HAP-1 (cell line): ENCODE measurements around the gene NPPC.
"Not testable (repeated sequence)": the region's sequence is repeated elsewhere in the genome, so short reads cannot be mapped to it uniquely, and the experiment has no call there.

Experiments
- DNase-seq, 2 experiments: peaks; one replicate each; pipeline ENCODE4 v3.0.0-alpha.2; 2016 to 2020; ENCODE audit warnings: low spot score in 2 of 2
- H3K27me3 ChIP-seq: fragments of 250-450 bp; sonication (Bioruptor Pico); 2 replicates; pipeline ENCODE4 v1.5.1; 2020; ENCODE audit warnings: low read depth, mild to moderate bottlenecking, moderate library complexity
- H3K36me3 ChIP-seq: fragments of 250-450 bp; sonication (Bioruptor Pico); replicated peaks from 2 replicates; pipeline ENCODE4 v1.5.1; 2020; ENCODE audit warnings: mild to moderate bottlenecking
- H3K4me1 ChIP-seq: fragments of 250-450 bp; sonication (Bioruptor Pico); 2 replicates; pipeline ENCODE4 v1.5.1; 2020; ENCODE audit warnings: mild to moderate bottlenecking
- H3K4me3 ChIP-seq: fragments of 250-450 bp; sonication (Bioruptor Pico); 2 replicates; pipeline ENCODE4 v1.5.1; 2020; ENCODE audit warnings: mild to moderate bottlenecking, moderate library complexity
- H3K9me3 ChIP-seq: fragments of 250-450 bp; sonication (Bioruptor Pico); 2 replicates; pipeline ENCODE4 v1.5.1; 2020; ENCODE audit warnings: mild to moderate bottlenecking, moderate library complexity
- in situ Hi-C: fragments of 300-500 bp; cut with MboI; formaldehyde crosslinking; loops from 3 replicates; pipeline ENCODE4 v1.14.3; 2020; ENCODE audit warnings: low sequenced_read_pairs, inconsistent platforms, mixed read lengths

Gene NPPC

GRCh38 chr2:231947112-231947511, 20.9 kb upstream of the NPPC start:
- DNase-seq, H3K9me3 ChIP-seq, H3K36me3 ChIP-seq, H3K4me1 ChIP-seq, in situ Hi-C loops, H3K27me3 ChIP-seq, H3K4me3 ChIP-seq: not testable (repeated sequence)

DNA sequence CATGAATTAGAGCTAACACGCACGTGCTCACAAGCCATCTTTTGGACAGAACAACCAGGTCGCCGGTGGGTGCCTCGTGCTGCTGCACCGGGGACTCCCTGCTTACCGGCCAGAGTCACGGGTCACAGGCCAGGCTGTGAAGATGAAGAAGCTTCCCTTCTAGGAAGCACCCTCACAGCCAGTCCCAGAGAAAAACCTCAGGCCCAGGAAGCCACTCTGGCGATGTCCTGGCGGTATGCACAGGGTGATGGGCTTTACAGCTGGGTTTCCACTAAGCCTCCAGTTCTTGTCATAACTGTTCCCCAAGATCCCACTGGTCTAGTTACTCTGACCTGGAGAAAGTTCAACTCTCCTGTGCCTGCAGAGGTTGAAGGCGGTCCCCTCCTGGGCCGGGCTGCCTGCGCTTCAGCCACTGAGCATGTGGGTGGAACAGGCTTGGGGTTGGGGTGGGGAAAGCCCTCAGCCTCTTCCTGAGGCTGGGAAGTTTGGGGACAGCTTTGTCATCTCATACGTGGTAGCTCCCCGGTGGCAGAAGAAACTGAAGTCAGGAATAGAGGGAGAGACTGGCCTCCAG, 20.1 kb upstream of the NPPC start:
- Histone ChIP-seq H3K36me3 (no peaks in the 10 kb centered on the region), H3K4me1 (no peaks in the 10 kb centered on the region), H3K27me3 (0 out of 2 replicates have a peak, but pooled peaks cover 6% of the 10 kb centered on the region), H3K9me3 (peaks cover 4% of the 10 kb centered on the region; the same call in 1 of the 2 replicates), H3K4me3 (no peak overlapping the region)
- in situ Hi-C loops, result no loop called here
- no peak for DNase-seq

DNA sequence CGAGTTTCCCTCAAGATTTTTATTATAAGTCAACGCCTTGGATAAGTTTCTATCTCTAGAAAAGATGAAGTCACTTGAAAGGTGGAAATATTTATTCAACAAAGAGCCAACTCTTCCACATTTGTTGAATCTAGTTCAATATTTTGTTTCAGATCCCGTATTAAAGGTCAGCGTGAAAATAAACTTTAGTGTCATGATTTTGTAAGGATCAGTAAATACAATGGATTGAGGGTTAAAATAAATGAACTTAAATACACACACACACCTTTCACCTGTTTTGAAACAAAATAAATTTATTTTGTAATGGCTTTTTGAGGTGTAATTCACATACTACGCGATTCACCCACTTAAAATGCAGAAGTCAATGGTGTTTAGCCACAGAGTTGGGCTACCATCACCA, 16.0 kb upstream of the NPPC start:
- no peaks in the 10 kb centered on the region for H3K4me1 ChIP-seq
- no peaks in the 10 kb centered on the region for H3K9me3 ChIP-seq
- H3K27me3 ChIP-seq, result no peaks in the 10 kb centered on the region
- in situ Hi-C loops, result no loop called here
- DNase-seq, result no peak
- no peak overlapping the region for H3K4me3 ChIP-seq
- no peaks in the 10 kb centered on the region for H3K36me3 ChIP-seq

DNA sequence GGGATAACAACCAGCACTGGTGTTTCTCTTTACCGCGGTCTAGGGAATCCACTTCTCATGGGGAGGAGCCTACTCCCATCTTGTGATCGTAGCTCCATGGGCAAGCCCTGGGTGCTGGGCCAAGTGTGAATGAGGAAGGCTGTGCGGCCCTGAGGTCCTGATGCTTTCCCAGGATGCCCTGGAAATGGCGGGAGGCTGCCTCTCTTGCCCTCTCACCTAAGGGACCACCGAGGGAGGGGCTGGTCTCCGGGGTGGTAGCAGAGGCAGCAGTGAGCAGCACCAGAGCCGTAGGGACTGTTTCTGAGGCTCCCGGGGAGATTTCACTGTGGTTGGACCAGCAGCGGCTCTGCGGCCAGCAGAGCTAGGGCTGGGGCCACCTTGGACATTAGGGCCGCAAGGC, 15.5 kb upstream of the NPPC start:
- Histone ChIP-seq H3K27me3 (no peaks in the 10 kb centered on the region), H3K4me3 (no peak overlapping the region), H3K36me3 (no peaks in the 10 kb centered on the region), H3K9me3 (no peaks in the 10 kb centered on the region), H3K4me1 (no peaks in the 10 kb centered on the region)
- in situ Hi-C loops, result no loop called here
- no peak for DNase-seq

- Histone ChIP-seq H3K9me3 (no peaks in the 10 kb centered on the region), H3K4me1 (no peaks in the 10 kb centered on the region), H3K36me3 (no peaks in the 10 kb centered on the region), H3K27me3 (no peaks in the 10 kb centered on the region), H3K4me3 (no peak overlapping the region)
- in situ Hi-C loops, result no loop called here
- no peak for DNase-seq
Measured at GRCh38 chr2:231940795-231941194, 14.6 kb upstream of the NPPC start.

- in situ Hi-C loops, result no loop called here
- Histone ChIP-seq H3K4me3 (no peak overlapping the region), H3K27me3 (no peaks in the 10 kb centered on the region), H3K4me1 (no peaks in the 10 kb centered on the region), H3K9me3 (no peaks in the 10 kb centered on the region), H3K36me3 (no peaks in the 10 kb centered on the region)
- DNase-seq, result no peak
Measured at GRCh38 chr2:231939022-231939421, 12.8 kb upstream of the NPPC start.

DNA sequence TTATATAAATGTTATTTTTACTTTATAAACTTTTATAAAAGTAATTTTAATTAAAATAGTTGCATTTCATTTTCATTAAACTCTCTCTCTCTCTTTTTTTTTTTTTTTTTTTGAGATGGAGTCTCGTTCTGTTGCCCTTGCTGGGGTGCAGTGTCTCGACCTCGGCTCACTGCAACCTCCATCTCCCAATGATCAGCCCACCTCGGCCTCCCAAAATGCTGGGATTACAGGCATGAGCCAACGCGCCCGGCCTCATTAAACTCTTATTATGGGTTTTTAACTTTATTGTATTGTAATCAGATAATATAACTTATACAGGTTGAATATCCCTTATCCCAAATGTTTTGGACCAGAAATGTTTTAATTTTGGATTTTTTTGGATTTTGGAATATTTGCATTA, 10.9 kb upstream of the NPPC start:
- no peaks in the 10 kb centered on the region for H3K36me3 ChIP-seq
- no peaks in the 10 kb centered on the region for H3K9me3 ChIP-seq
- no peaks in the 10 kb centered on the region for H3K27me3 ChIP-seq
- in situ Hi-C loops, result no loop called here
- no peak overlapping the region for H3K4me3 ChIP-seq
- no peaks in the 10 kb centered on the region for H3K4me1 ChIP-seq
- DNase-seq, result no peak

- DNase-seq, result no peak
- Histone ChIP-seq H3K4me1 (no peaks in the 10 kb centered on the region), H3K27me3 (no peaks in the 10 kb centered on the region), H3K36me3 (no peaks in the 10 kb centered on the region), H3K9me3 (no peaks in the 10 kb centered on the region), H3K4me3 (no peak overlapping the region)
- in situ Hi-C loops, result no loop called here
Measured at GRCh38 chr2:231936491-231936890, 10.3 kb upstream of the NPPC start.

GRCh38 chr2:231935815-231936214, 9.6 kb upstream of the NPPC start:
- no peaks in the 10 kb centered on the region for H3K9me3 ChIP-seq
- no peak overlapping the region for H3K4me3 ChIP-seq
- no peaks in the 10 kb centered on the region for H3K36me3 ChIP-seq
- in situ Hi-C loops, result no loop called here
- H3K4me1 ChIP-seq, result no peaks in the 10 kb centered on the region
- no peak for DNase-seq
- no peaks in the 10 kb centered on the region for H3K27me3 ChIP-seq

- in situ Hi-C loops, result no loop called here
- no peaks in the 10 kb centered on the region for H3K9me3 ChIP-seq
- no peak for DNase-seq
- H3K36me3 ChIP-seq, result no peaks in the 10 kb centered on the region
- no peaks in the 10 kb centered on the region for H3K27me3 ChIP-seq
- H3K4me3 ChIP-seq, result no peak overlapping the region
- H3K4me1 ChIP-seq, result no peaks in the 10 kb centered on the region
Measured at GRCh38 chr2:231935207-231935524, 9.0 kb upstream of the NPPC start.

DNA sequence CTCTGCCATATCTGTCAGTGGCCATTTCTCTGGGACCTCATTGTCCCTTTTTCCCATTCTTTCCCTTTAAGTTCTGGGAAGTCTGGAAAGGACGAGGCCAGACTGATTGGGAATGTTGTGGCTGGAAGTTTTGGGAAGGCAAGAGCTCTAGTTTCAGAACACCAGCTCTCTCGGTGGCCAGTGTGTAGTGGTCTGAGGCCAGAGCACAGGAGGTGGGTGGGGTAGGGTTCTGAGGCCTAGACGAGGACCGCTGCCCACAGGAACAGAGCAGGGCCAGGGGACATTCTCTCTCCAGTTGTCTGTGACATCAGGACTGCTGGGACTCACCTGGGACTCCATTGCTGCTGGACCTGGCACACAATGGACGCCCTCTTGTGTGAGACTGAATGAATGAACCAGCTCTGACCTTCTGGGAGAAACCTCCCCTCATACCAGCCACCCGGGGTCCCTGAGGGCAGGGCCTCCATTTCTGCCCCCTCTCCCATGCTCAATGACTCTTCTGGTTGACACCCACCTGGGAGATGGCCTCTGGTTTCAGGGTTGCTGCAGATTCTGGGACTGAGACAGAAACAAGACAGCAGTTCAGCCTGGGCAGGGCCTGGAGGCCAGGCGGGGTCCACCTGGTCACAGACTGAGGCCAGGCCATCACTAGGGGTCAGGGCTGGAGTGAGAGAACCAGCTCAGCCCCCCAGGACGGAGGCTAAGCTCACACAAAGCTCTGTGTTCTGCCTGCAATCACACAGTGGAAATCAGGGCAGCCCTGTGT, 8.4 kb upstream of the NPPC start:
- H3K27me3 ChIP-seq, result no peaks in the 10 kb centered on the region
- H3K4me1 ChIP-seq, result no peaks in the 10 kb centered on the region
- in situ Hi-C loops, result no loop called here
- no peak for DNase-seq
- no peaks in the 10 kb centered on the region for H3K36me3 ChIP-seq
- no peaks in the 10 kb centered on the region for H3K9me3 ChIP-seq
- no peak overlapping the region for H3K4me3 ChIP-seq

DNA sequence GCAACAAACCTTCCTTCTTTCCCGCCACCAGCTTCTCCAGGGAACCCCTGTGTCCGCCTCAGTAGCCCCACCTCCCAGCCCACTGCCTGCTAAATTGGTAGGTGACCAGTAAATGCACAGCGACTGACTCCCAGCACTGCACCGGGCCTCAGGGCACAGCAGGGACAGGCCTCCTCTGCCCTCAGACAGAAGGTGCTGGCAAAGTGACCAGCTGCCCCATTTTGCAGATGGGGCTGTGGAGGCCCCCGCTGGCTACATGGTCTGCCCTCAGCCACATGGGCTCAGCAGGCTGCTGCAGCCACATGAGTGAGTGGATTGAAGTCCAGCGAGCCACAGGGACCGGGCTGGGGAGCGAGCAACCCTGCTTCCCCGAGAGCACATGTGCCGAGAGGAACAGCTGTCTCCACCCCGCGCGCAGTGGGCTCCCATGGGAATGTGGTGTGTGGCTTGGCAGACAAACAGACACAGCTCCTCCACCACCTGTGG, 7.8 kb upstream of the NPPC start:
- Histone ChIP-seq H3K27me3 (no peaks in the 10 kb centered on the region), H3K9me3 (no peaks in the 10 kb centered on the region), H3K4me3 (no peak overlapping the region), H3K36me3 (no peaks in the 10 kb centered on the region), H3K4me1 (no peaks in the 10 kb centered on the region)
- in situ Hi-C loops, result no loop called here
- no peak for DNase-seq

- no peak for DNase-seq
- Histone ChIP-seq H3K4me3 (no peak overlapping the region), H3K9me3 (no peaks in the 10 kb centered on the region), H3K27me3 (no peaks in the 10 kb centered on the region), H3K36me3 (no peaks in the 10 kb centered on the region), H3K4me1 (no peaks in the 10 kb centered on the region)
- in situ Hi-C loops, result no loop called here
Measured at GRCh38 chr2:231932985-231933915, 7.1 kb upstream of the NPPC start.

GRCh38 chr2:231932711-231932970, 6.4 kb upstream of the NPPC start:
- H3K36me3 ChIP-seq, result no peaks in the 10 kb centered on the region
- in situ Hi-C loops, result no loop called here
- DNase-seq, result no peak
- H3K27me3 ChIP-seq, result peaks cover 3% of the 10 kb centered on the region; the same call in 1 of the 2 replicates
- no peaks in the 10 kb centered on the region for H3K9me3 ChIP-seq
- no peaks in the 10 kb centered on the region for H3K4me1 ChIP-seq
- H3K4me3 ChIP-seq, result no peak overlapping the region
